ENCODE measurements around the gene NRAP.

NRAP gene

GRCh38 chr10:113680190-113681111 lies 16.6 kb upstream of the NRAP start:
- Histone ChIP-seq H3K9me3 (ENCODE audit: control insufficient read depth, low read length) (peaks cover 3% of the 10 kb centered on the region), H2AK5ac (ENCODE audit: low read length, severe bottlenecking) (no peak overlapping the region)
- 7% methylated on average over 25 of the region's 28 CpGs for WGBS

GRCh38 chr10:113679463-113680189 lies 15.8 kb upstream of the NRAP start, which contains the start of gene CASP7:
Gene CASP7 (plus strand): TSS chr10:113679912. CDS start chr10:113697494, 17,582 bp downstream.
- Histone ChIP-seq H2AFZ (ENCODE audit: low read depth, low read length) (peak within 1 kb of the TSS; percentile 90), H2BK120ac (ENCODE audit: low read depth, low read length) (peak within 1 kb of the TSS; percentile 90), H3K14ac (ENCODE audit: low read length in 2 of 2) (peak within 1 kb of the TSS in 1 of 2 experiments; percentile 99), H3K79me1 (replicated peaks; ENCODE audit: low read length, poor library complexity, severe bottlenecking) (peaks cover 4% of the 10 kb centered on the region), H4K91ac (ENCODE audit: low read length) (peak within 1 kb of the TSS; percentile 98), H3K27ac (ENCODE audit: low read length, poor library complexity, severe bottlenecking) (peak within 1 kb of the TSS; percentile 83), H3K18ac (ENCODE audit: low read depth in 1 of 2, low read length in 2 of 2) (peak within 1 kb of the TSS; percentile 96 to 99), H2BK15ac (ENCODE audit: low read depth, poor library complexity, severe bottlenecking) (peak within 1 kb of the TSS; percentile 55), H3K23ac (ENCODE audit: low read length in 2 of 2) (peak within 1 kb of the TSS; percentile 0 to 99), H3K27me3 (ENCODE audit: control insufficient read depth in 1 of 2, insufficient read depth in 1 of 2, low read length in 2 of 2) (no peaks in the 10 kb centered on the region), H3K36me3 (ENCODE audit: control insufficient read depth in 1 of 2, insufficient read depth in 2 of 2, low read depth in 1 of 2, low read length in 2 of 2) (peaks cover 0 to 15% of the 10 kb centered on the region in 2 experiments), H3K9ac (ENCODE audit: low read length) (peak within 1 kb of the TSS; percentile 97), H2BK5ac (ENCODE audit: low read depth, low read length, poor library complexity, severe bottlenecking) (peak within 1 kb of the TSS; percentile 96), H3K4me1 (ENCODE audit: control insufficient read depth, insufficient read depth, low read depth, low read length) (peaks cover 8% of the 10 kb centered on the region), H4K8ac (ENCODE audit: low read length) (peak within 1 kb of the TSS; percentile 94), H3K4ac (ENCODE audit: low read depth in 1 of 2, low read length in 2 of 2) (peak within 1 kb of the TSS; percentile 62 to 71), H2AK5ac (ENCODE audit: low read length, severe bottlenecking) (no peak within 1 kb of the TSS), H3K4me3 (ENCODE audit: insufficient read depth in 1 of 2, low read depth in 1 of 2, low read length in 2 of 2) (peak within 1 kb of the TSS; percentile 94 to 99), H2BK12ac (ENCODE audit: low read length in 2 of 2) (peak within 1 kb of the TSS; percentile 6 to 83), H3K9me3 (ENCODE audit: control insufficient read depth, low read length) (peaks cover 3% of the 10 kb centered on the region), H3K4me2 (ENCODE audit: low read length, poor library complexity, severe bottlenecking) (peak within 1 kb of the TSS; percentile 72)
- under 1% methylated on average over 58 of the region's 68 CpGs for WGBS
- DNase-seq, result peak; percentile 93

More at GRCh38 chr10:113680190-113681111, 16.6 kb upstream of the NRAP start:
- Histone ChIP-seq H3K9ac (ENCODE audit: low read length) (peak overlapping the region; percentile 97), H3K23ac (ENCODE audit: low read length in 2 of 2) (peak overlapping the region; percentile 0 to 99), H2BK120ac (ENCODE audit: low read depth, low read length) (peak overlapping the region; percentile 90), H3K36me3 (ENCODE audit: control insufficient read depth in 1 of 2, insufficient read depth in 2 of 2, low read depth in 1 of 2, low read length in 2 of 2) (peaks cover 0 to 15% of the 10 kb centered on the region in 2 experiments), H3K79me1 (replicated peaks; ENCODE audit: low read length, poor library complexity, severe bottlenecking) (peaks cover 4% of the 10 kb centered on the region), H3K4me2 (ENCODE audit: low read length, poor library complexity, severe bottlenecking) (peak overlapping the region; percentile 72), H4K8ac (ENCODE audit: low read length) (peak overlapping the region; percentile 94), H3K4me3 (ENCODE audit: insufficient read depth in 1 of 2, low read depth in 1 of 2, low read length in 2 of 2) (peak overlapping the region; percentile 94 to 99), H2BK12ac (ENCODE audit: low read length in 2 of 2) (peak overlapping the region; percentile 6 to 83), H3K18ac (ENCODE audit: low read depth in 1 of 2, low read length in 2 of 2) (peak overlapping the region; percentile 96 to 99), H2BK5ac (ENCODE audit: low read depth, low read length, poor library complexity, severe bottlenecking) (peak overlapping the region; percentile 96), H3K4ac (ENCODE audit: low read depth in 1 of 2, low read length in 2 of 2) (peak overlapping the region; percentile 62 to 71), H3K27me3 (ENCODE audit: control insufficient read depth in 1 of 2, insufficient read depth in 1 of 2, low read length in 2 of 2) (no peaks in the 10 kb centered on the region), H2BK15ac (ENCODE audit: low read depth, poor library complexity, severe bottlenecking) (no peak overlapping the region), H4K91ac (ENCODE audit: low read length) (peak overlapping the region; percentile 98), H3K4me1 (ENCODE audit: control insufficient read depth, insufficient read depth, low read depth, low read length) (peaks cover 8% of the 10 kb centered on the region), H2AFZ (ENCODE audit: low read depth, low read length) (peak overlapping the region; percentile 89), H3K27ac (ENCODE audit: low read length, poor library complexity, severe bottlenecking) (peak overlapping the region; percentile 83), H3K14ac (ENCODE audit: low read length in 2 of 2) (peak overlapping the region in 1 of 2 experiments; percentile 99)
- DNase-seq, result peak; percentile 71

- peak; percentile 42 for DNase-seq
- no peak overlapping the region for H3K4me2 ChIP-seq (ENCODE audit: low read length, poor library complexity, severe bottlenecking)
- no peak overlapping the region for H3K14ac ChIP-seq (ENCODE audit: low read length in 2 of 2)
- H3K9me3 ChIP-seq (ENCODE audit: control insufficient read depth, low read length), result peaks cover 3% of the 10 kb centered on the region
- H3K18ac ChIP-seq (ENCODE audit: low read depth in 1 of 2, low read length in 2 of 2), result no peak overlapping the region
- no peaks in the 10 kb centered on the region for H3K79me1 ChIP-seq (replicated peaks; ENCODE audit: low read length, poor library complexity, severe bottlenecking)
- H2AK5ac ChIP-seq (ENCODE audit: low read length, severe bottlenecking), result no peak overlapping the region
- H2BK12ac ChIP-seq (ENCODE audit: low read length in 2 of 2), result peak overlapping the region in 1 of 2 experiments; percentile 31
- 51% methylated on average over 4 of the region's 5 CpGs for WGBS
- H4K8ac ChIP-seq (ENCODE audit: low read length), result no peak overlapping the region
- H2BK120ac ChIP-seq (ENCODE audit: low read depth, low read length), result no peak overlapping the region
- H3K4ac ChIP-seq (ENCODE audit: low read depth in 1 of 2, low read length in 2 of 2), result no peak overlapping the region
- peak overlapping the region in 1 of 2 experiments; percentile 40 for H3K4me3 ChIP-seq (ENCODE audit: insufficient read depth in 1 of 2, low read depth in 1 of 2, low read length in 2 of 2)
- no peaks in the 10 kb centered on the region for H3K36me3 ChIP-seq (ENCODE audit: control insufficient read depth in 1 of 2, insufficient read depth in 2 of 2, low read depth in 1 of 2, low read length in 2 of 2)
- H4K91ac ChIP-seq (ENCODE audit: low read length), result no peak overlapping the region
- peaks cover 6 to 9% of the 10 kb centered on the region in 2 experiments for H3K27me3 ChIP-seq (ENCODE audit: control insufficient read depth in 1 of 2, insufficient read depth in 1 of 2, low read length in 2 of 2)
- no peak overlapping the region for H3K27ac ChIP-seq (ENCODE audit: low read length, poor library complexity, severe bottlenecking)
- peaks cover 2% of the 10 kb centered on the region for H3K4me1 ChIP-seq (ENCODE audit: control insufficient read depth, insufficient read depth, low read depth, low read length)
- no peak overlapping the region for H2AFZ ChIP-seq (ENCODE audit: low read depth, low read length)
- H2BK5ac ChIP-seq (ENCODE audit: low read depth, low read length, poor library complexity, severe bottlenecking), result no peak overlapping the region
- H2BK15ac ChIP-seq (ENCODE audit: low read depth, poor library complexity, severe bottlenecking), result no peak overlapping the region
- no peak overlapping the region for H3K9ac ChIP-seq (ENCODE audit: low read length)
- H3K23ac ChIP-seq (ENCODE audit: low read length in 2 of 2), result no peak overlapping the region
Observed at GRCh38 chr10:113666682-113667252, 2.9 kb upstream of the NRAP start.
